Astrocyte of the hippocampus (primary cell): ENCODE measurements around the gene TINAGL1.
A peak's percentile ranks its signal among the peaks of the same experiment; 100 is the strongest.

Experiments
- DNase-seq: peaks from one replicate; pipeline ENCODE4 v3.0.0; 2011; ENCODE audit warnings: low read depth, low spot score

The TINAGL1 gene

DNA sequence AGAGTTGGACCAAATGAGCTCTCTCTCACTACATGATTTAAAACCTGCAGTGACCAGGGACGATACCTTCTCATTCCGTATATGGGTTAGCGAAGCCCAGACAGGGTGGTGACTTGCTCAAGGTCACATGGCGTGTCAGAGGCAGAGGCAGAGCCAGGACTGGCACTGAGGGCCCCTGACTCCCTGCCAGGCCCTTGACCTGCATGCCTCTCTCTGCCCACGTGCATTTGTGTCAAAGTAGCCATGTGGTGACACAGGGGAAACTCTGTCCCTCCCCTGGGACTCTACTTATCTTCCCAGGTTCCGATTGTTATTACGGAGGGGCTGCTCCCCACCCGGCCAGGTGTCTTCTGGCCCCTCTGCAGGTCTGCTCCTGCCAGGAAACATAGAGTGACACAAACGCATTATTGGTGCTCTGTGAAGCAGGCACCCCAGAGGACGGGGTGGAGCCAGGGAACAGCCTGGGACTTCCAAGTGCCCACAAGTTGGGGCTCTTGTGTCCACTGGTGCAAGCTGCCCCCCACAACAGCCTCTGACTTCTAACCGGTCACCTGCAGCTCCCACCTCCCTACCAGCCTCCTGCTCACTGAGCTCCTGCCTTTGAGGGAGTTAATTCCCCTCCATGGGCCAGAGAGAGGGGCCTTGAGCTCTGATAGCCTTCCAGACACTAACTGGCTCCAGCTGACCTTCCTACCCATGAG lies 7.3 kb upstream of the TINAGL1 start:
- no peak for DNase-seq

DNA sequence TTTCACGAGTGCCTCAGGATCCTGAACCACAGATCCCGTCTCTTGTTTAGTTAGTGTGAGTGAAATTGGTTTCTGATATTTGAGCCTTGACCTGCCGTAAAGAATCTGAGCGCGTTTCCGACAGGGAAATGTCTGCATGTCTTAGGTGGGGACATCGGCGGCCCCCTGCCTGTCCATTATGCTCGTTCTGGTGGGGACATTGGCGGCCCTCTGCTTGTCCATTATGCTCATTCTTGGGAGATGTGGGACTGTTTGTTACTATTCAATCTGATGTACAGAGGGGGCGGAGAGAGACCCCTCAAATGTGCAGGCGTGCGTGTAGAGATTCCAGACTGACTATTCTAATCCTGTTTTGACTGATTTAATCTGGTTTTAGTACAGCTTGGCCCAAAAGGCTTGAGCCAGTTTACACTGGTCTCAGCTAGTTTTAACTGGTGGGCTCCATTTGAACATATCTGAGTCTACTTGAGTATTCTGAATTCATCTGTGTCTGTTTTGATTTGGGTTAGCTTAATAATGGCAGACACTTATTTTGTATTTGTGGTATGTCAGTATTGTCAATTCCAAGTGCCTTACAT lies 6.6 kb upstream of the TINAGL1 start:
- no peak for DNase-seq

DNA sequence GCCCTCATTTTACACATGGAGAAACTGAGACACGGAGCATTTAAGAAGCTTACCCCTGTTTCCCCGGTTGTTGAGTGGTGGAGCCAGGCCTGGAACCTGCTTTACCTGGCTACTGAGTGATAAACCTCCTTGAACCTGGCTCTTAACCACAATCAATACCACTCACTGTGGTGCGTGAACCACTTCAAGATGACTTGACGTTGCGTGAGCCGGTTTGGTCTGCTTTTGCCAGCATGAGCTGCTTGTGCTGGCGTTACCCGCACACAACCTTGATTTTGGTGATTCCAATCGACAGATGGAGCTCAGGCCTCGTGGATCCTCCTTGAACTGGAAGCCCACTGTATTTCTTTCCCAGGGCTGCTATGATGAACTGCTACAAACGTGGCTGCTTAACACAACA lies 6.1 kb upstream of the TINAGL1 start:
- DNase-seq: no peak

DNA sequence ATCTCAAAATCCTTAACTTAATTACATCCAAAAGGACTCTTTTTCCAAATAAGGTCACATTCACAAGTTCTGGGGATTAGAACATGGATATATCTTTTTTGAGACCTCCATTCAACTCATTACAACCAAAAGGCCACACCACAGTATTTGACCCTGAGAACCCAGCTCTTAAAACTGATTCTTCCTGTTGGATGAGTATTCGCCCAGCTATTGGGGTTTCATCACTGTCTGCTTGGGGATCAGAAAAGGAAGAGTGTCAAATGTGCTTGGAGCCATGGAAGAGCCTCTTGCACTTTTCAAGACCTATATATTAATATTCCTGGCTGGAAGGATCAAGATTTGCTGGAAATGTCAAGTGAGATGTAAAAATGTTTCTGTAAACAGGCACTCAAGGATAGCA lies 5.4 kb upstream of the TINAGL1 start:
- DNase-seq: no peak

DNA sequence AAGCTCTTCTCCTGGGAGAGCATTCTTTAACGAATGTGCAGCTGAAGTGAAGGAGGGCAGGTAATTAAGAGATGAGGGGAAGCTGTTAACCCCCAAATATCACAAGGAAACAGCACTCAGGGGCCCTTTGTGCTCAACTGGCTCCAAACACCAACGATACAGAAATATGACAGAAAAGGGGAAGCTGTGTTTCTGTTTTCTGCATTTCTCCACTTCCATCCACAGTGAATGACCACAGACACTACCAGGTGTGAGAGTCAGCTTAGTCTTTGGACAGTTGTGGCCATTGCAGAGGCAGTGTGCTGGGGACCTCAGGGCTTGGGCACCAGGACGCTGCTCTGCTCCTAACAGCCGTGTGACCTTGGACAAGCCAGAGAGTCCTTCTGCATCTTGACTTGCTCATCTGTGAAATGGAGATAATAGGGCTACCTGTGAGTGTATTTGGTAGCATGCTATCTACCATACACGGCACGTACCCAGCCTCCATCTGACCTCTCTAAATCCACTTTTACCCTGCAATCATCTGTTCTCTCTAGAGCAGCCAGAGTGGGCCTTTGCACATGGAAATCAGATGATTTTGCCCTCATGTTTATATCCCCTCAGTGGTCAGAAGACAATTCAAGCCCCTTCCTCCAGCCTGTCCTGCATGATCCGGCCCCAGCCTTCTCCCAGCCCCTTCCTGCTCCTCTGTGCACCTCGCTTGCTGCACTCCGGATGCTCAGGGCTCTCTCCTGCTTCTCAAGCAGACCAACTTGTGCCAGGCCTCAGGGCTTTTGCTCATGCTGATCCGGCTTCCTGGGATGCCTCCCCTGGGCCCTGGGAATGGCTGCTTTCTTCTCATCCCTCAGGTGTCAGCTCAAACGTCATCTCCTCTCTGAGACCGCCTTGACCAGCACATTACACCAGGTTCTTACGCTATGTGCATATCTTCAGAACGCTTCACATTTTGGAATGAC lies 4.7 kb upstream of the TINAGL1 start:
- DNase-seq: no peak

DNA sequence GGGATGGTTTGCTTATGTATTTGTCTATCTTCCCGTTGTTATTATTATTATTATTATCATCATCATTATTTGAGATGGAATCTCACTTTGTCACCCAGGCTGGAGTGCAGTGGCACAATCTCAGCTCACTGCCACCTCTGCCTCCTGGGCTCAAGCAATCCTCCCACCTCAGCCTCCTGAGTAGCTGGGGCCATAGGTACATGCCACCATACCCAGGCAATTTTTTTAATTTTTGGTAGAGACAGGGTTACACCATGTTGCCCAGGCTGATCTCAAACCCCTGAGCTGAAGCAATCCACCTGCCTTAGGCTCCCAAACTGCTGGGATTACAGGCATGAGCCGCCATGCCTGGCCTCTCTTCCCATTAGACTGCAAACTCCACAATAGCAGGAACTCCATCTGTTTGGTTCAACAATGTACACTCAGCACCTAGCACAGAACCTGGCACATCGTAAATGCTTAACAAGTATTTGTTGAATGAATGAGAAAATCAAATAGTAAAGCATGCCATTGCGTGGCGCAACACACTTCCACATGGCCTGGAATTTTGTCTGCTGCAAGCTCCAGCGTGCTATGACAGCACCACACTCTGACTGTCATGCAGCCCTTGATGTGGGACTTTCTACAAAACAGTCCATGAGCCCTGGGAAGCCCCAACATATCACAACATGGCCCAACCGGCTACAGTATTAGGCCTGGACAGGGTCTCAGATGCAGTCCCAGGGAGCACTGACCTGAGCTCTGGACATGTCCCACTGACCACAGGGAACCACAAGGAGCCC lies 3.8 kb upstream of the TINAGL1 start:
- DNase-seq: no peak

DNA sequence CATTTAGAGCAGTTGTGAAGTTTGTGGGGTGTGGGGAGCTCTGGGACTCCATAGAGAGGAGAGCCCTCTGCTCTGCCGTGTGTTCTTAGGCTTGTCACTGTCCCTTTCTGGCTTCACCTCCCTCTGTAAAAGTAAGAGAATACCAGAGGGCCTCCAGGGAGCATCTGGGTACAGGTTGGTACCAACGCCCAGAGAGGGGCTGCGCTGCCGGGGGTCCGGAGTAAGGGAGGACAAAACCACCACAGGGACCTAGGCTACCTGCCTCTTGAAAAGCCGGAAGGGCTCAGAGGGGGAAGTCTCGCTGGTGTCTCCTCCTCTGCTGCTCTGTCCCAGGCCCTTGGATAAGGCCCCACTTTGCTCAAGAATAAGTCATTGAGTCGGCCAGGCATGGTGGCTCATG lies 3.1 kb upstream of the TINAGL1 start:
- no peak for DNase-seq

DNA sequence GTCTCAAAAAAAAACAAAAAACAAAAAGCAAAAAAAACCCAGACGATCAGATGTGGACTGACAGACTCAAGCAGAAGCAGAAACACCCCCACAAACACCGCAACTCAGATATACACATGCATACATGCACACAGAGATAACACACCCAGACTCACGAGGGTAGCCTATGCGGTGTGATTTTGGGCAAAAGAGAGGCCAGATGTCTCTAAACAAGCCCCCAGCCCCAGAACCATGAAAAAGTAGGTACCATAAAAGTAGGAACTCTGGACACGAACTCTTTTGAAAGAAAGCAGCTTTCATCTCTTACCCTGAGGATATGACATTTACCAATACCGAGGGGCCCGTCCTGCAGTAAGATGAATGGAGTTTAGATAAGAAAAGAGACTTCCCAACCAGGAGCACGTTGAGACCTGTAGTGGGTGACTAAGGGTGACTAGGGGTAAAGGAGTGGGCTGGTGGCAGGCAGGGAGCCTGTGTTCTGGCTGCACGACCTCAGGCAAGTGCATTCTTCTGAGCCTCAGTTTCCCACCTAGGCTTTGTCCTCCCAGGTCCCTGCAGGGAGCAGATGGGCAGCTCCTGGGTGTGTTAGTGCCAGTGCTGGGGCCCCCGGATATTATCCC lies 1.5 kb upstream of the TINAGL1 start:
- no peak for DNase-seq

DNA sequence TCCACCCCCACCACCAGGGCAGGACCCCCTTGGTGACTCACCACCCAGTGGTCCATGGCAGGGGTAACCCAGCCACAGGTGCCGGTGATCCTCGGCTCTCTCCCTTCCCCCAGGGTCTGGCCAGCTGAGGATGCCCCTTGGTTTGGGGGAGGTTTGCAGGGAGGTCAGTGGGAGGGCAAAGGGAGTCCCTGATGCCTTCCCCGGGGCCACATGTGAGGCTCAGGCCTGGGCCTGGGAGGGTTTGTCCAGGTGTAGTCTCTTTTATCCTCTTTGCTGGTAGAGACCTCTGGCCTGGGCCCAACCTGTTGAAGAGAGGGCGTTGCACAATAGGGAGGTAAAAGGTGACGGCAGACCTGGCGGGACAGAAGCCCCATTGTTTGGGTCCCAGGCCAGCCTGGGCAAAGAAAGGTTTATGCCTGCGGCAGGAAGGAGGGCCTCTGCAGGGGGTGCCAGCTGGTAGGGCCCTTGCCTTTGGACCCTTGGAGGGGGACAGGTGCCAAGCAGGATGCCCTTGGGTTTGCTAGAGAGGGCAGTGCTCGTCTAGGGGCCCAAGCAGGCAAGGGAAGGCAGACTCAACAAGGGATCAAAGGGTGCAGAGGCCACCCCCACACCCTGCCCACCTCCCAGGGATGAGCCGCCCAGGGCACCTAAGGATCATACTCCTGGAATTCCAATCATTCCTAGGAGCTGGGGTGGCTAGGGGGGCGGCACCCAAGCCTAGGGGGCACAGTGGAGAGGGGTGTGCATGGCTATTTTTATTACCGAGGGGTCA lies 760 bp upstream of the TINAGL1 start:
- DNase-seq: no peak

DNA sequence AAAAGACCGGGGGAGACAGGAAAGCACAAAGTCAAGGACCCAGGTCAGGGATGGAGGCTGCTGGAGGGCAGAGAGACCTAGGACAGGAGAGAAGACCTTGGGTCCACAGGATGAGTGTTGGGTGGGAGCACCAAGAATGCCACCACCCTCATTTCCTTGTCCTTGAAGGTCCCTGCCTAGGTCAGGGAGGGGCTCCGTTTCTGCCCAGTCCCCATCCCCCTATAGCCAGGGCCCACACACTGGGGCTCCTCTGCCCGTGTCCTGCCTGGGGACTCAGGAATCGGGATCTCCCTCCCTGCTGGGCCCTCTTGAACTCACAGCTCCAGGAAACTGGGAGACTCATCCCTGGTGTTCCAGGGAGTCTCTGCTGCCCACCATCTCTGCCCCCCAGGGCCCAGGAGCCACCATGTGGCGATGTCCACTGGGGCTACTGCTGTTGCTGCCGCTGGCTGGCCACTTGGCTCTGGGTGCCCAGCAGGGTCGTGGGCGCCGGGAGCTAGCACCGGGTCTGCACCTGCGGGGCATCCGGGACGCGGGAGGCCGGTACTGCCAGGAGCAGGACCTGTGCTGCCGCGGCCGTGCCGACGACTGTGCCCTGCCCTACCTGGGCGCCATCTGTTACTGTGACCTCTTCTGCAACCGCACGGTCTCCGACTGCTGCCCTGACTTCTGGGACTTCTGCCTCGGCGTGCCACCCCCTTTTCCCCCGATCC lies 584 bp downstream of the TINAGL1 start:
- no peak for DNase-seq

DNA sequence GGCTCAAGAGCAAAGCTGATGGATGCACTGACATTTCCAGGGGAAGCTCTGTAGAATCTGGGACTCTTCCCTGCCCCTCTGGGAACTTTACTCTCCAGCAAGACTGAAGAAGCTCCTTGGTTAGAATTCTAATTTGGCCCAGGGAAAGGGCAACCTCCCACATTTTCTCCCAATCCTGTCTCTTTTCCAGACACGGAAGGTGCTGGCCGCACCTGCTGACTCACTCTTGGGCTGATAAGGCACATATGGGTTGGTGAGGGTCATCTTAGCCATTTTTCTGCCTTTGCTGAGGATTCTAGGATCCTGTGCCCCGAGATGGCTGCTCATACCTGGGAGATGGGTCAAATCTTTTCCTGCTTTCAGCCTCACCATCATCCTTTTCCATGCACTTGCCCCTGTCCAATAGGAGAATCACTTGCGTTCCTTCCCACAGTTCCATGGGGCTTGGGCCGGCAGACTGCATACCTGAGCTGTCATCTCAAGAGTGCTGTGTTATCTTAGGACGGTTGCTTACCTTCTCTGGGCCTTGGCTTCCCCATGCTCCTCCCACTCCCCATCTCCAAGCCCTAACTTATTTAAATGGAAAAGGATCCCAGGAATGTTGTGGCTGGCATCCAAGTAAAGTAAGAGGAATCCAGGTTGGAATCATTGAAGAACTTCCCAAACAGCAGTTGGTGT lies 1.3 kb downstream of the TINAGL1 start:
- peak; percentile 66 for DNase-seq

DNA sequence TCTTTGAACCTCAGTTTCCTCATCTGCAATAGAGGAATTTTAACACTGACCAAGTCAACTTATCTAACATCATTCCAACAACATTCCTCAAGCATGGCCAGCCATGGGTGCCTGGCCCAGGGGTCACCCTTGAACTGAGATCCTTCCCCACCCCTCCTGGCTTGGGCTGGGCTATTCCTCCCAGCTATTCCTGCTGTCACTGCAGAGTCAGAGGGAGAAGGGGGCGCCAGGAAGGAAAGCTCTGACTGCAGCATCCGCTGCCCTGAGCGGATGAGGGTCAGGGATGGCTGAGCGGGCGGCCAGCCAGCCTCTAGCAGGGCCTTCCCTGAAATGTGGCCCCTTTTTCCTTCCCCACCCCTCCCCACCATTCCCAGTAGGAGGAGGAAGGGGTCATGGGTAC lies 3.1 kb downstream of the TINAGL1 start:
- no peak for DNase-seq

DNA sequence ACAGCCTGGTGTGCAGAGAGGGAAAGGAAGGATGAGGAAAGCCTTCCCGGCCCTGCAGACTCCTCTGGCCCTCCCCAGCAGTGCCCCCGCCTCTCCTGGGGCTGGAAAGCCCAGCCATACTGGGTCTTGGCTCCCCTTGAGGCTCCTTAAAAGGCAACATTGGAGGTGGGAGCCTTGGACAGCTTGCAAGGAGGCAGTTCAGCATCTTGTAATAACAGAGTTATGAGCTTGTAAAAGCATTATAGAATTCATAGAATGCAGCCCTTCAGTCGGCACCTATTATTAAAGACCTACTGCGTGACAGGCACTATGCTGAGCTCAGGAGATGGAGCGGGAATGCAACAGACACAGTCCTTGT lies 4.2 kb downstream of the TINAGL1 start:
- no peak for DNase-seq

DNA sequence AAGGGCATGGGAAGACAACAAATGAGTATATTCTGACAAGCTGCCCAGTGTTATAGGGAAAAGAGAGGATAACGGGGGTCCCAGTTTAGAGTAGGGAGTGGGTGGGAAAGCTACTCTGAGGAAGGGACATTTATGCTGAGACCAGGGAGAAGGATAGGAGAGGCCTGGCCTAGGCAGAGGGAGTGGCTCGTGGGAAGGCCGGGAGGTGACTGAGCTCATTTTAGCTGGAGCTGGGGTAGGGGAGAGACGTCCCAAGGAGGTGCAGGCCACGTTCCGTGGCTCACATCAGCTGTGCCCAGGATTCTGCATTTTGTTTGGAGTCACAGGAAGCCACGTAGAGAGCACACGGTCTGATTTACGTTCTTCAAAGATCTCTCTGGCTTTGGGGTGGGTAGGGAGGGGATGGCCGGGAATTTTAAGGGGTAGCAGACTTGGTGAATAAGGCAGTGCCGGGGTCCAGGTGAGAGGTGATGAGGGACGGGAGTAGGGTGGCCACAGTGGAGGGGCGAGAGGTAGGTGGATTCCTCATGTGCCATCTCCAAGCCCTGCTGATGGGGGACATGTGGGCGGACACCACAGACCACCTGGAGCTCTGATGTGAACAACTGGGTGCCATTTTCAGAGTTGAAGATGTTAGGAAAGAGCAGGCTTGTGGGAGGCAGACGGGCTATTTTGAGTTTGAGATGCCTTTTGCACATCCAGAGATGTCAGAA lies 4.7 kb downstream of the TINAGL1 start:
- no peak for DNase-seq

DNA sequence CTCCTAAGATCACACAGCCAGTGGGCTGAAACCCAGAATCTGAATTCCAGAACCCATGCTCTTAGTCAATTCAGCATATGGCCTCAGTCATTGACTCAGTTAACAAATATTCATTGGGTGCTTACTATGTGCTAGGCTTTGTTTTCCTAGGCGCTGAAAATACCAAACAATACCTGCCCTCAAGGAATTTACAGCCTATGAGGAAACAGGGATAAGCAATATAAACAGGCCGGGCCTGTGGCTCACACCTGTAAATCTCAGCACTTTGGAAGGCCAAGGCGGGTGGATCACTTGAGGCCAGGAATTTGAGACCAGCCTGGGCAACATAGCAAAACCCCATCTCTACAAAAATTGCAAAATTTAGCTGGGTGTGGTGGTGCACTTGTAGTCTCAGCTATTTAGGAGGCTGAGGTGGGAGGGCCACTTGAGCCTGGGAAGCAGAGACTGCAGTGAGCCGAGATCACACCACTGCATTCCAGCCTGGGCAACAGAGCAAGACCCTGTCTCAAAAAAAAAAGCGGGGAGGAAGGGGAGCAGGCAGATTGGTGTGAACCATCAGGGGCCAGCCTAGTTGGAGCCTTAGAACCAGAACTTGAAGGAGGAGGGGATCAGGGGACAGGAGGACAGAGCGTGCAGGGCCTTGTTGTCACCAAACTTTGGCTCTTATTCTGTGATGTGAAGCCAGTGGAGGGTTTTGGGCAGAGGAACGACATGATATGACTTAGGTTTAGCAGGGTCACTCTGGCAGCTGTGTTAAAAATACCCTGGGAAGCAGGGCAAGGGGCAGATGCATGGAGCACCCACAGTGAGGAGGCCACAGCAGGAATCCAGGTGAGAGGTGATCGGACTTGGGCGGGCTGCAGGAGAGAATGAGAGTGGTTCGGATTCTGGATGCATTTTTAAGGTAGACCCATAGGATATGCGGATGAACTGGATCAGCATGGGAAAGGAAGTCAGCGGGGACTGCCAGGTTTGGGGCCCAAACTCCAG lies 5.8 kb downstream of the TINAGL1 start:
- DNase-seq: no peak

DNA sequence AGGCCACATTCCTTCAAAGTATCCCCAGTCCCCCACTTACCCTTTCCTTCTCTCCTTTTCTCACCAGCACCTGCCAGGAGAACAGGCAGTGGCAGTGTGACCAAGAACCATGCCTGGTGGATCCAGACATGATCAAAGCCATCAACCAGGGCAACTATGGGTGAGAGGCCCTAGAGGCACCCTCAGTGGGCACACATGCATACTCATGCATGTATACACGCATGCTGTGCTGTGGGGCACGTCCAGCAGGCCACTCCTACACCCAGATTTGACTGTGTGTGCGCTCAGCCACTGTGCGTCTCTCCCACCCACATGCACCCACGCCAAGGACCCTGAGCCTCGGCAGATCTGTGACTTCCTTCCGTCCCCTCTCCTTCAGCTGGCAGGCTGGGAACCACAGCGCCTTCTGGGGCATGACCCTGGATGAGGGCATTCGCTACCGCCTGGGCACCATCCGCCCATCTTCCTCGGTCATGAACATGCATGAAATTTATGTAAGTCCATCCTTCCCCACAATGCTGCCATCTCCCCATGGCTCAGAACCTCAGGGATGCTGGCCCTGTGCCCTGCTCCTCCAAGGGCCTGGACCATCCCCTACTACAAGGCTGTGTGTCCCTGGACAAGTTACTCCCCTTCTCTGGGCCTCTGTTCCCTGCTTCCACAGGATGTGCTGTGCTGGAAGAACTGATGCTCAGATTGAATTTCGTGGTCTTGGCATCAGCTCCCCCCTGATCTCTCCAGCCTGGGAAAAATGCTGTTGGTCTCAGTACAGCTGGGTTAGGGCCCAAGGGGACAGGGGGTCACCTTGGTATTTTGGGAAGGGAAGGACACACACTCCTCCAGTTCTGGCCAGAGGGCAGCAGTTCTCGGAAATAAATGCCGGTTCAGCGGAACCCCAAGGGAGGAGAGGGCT lies 7.0 kb downstream of the TINAGL1 start:
- DNase-seq: no peak
